OCI-LY3 (cell line): ENCODE results near the gene AFF2.

Experiments used
- CTCF ChIP-seq: fragments of 200-600, 300-600 bp; sonication (generic); IDR thresholded peaks from 2 replicates; pipeline ENCODE4 v1.5.1; 2014; ENCODE audit warnings: antibody characterized with exemption, low read length, low read depth
- EZH2phosphoT487 ChIP-seq: fragments of 200-600 bp; shearing (Covaris generic); IDR thresholded peaks from 2 replicates; pipeline ENCODE4 v1.6.1; 2018; ENCODE audit warnings: antibody characterized with exemption, mixed run types, low read depth

- TF ChIP-seq EZH2phosphoT487 (no peak), CTCF (peak; percentile 48)
These were observed 88.4 kb downstream of the AFF2 start for GRCh38 chrX:148588649-148589310.
